GM21367 (cell line): ENCODE results near the gene GAB2.

Experiments used
- ATAC-seq: cut with Tn5 transposase; IDR thresholded peaks from one replicate; pipeline ENCODE4 v1.9.1; 2021; ENCODE audit not compliant: unreplicated experiment

The GAB2 gene

DNA sequence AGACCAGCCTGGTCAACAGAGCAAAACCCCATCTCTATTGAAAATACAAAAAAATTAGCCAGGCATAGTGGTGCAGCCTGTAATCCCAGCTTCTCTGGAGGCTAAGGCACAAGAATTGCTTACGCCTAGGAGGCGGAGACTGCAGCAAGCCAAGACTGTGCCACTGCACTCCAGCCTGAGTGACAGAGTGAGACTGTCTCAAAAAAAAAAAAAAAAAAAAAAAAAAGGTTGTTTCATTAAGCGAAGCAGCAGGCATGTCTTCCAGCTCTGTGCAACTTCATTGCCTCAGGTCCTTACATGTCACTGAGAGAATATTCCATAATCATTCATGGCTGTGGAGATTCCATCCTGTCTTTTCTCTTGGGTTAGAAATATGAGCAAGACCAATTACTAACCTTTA lies 16.9 kb downstream of the GAB2 start:
- ATAC-seq, result no peak

DNA sequence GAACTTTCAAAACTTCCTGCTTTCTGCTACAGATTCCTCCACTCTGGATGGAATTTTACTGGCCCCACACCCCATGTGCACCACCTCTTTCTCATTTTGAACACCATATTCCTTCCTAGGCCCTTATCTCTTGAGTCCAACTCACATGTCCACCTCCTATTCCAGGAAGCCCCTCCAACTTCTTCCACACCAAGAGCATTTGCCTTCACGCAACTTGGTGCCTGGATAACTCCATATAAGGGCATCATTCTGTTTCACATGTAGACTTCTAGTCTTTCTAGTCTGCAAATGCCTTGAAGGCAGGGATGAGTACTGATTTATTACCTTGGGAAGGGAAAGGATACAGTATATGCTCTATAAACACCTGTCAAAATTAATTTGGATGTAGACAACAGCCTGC lies 17.5 kb downstream of the GAB2 start:
- ATAC-seq, result no peak

- no peak for ATAC-seq
Observed at GRCh38 chr11:78399136-78399535, 18.5 kb downstream of the GAB2 start.

DNA sequence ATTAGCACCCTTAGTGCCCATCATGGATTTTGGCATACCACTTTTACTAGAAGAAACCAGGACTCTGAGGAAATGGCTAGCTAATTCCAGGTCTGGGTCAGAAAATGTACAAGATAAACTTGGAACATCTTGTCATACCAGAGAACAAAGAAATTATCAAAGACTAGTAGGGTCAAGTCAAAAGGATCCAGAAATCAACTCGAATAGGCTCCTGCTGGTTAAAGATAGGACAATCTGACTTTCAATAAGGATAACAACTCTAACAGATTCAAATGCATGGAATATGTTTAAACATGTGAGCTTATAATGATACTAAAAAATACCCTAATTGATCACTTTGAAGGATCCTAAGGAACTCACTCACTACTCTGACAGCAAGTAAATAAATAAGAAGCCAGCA lies 18.9 kb downstream of the GAB2 start:
- ATAC-seq, result no peak

DNA sequence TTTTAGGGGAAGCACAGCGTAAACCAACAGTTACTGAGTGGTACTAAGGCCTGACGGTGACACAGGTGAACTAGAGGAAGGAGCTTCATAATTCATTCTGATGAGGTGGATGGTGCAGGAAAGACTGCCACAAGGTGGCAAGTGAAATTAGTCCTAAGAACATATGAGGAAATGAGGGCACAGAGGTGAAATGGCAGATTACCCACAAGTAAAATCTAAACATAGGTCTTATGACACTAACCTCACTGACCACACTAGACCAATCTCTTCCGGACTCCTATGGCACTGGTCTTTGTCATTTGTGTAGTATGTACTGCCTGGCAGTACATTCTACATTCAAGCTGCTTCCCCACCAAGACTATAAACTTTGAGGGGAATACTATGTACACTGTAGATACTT lies 20.2 kb downstream of the GAB2 start:
- ATAC-seq, result peak; percentile 69

- no peak for ATAC-seq
Observed at GRCh38 chr11:78395597-78395996, 22.0 kb downstream of the GAB2 start.

DNA sequence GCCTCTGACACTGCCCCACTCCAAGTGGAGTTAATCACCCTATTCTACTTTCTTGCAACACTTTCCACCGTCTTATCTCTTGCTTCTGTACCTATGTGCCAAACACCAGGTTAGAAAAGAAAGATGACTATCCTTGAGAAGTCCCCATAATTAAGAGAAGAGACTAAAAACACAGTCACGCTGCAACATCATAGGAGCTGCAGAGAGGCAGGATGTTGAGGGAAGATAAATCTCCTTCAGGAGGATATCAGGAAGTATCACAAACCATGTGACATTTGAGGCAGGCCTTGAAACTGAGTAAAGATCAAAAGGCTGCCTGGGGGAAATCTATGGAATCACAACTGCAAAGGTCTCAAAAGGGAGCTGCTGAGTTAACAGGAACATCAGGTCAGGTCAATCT lies 24.8 kb downstream of the GAB2 start:
- no peak for ATAC-seq

GRCh38 chr11:78391424-78391823 lies 26.2 kb downstream of the GAB2 start:
- ATAC-seq, result no peak

DNA sequence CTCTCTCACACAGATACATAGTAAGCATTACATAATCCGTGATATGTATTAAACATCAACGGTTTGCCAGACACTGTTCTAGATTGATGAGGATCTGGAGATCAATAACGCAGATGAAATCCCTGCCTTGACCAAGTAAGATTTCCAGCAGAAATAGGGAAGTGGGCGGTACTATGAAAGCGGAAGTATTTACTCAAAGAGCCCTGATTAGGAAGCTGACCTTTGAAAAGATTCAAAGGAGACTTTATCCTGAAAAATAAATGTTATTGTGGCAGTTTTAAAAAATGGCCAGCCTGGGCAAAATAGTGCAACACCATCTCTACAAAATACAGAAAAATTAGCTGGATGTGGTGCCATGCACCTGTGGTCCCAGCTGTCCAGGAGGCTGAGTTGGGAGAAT lies 26.8 kb downstream of the GAB2 start:
- ATAC-seq, result no peak

GRCh38 chr11:78386215-78386941 lies 31.2 kb downstream of the GAB2 start:
- no peak for ATAC-seq

GRCh38 chr11:78385205-78385604 lies 32.4 kb downstream of the GAB2 start:
- no peak for ATAC-seq

- no peak for ATAC-seq
Observed at GRCh38 chr11:78384231-78384630, 33.4 kb downstream of the GAB2 start.

- no peak for ATAC-seq
Observed at GRCh38 chr11:78381865-78382264, 35.8 kb downstream of the GAB2 start.

- ATAC-seq, result no peak
Observed at GRCh38 chr11:78380615-78381051, 37.0 kb downstream of the GAB2 start.

DNA sequence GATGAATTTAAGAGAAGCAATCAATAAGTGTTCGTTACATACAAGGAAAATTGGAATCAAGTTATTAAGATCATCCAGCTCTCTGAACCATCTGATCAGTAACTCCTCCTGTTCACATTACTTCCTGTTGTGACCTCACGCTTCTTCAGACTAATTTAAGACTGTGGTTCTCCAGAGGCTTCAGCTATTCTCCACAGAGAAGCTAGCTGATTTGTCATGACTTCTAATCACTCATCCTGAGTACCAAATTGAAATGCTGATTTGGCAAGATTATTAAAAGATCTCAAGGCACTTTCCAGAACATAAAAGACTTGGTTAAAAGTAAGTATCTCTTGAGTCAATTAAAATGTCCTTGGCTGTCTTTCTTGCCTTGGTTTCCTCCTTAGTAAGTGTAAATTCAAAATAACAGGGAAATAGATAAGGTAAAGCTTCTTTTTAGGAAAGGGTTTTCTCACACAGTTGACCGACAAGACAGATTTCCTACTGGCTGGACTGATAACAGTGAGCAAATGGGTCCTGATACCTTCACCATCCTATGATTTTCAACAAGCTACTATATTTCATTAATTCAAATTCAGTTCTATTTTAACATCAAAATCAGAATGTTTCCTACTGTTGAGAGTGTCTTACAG lies 38.5 kb downstream of the GAB2 start:
- ATAC-seq, result no peak

- ATAC-seq, result no peak
Observed at GRCh38 chr11:78377625-78378418, 39.8 kb downstream of the GAB2 start.

DNA sequence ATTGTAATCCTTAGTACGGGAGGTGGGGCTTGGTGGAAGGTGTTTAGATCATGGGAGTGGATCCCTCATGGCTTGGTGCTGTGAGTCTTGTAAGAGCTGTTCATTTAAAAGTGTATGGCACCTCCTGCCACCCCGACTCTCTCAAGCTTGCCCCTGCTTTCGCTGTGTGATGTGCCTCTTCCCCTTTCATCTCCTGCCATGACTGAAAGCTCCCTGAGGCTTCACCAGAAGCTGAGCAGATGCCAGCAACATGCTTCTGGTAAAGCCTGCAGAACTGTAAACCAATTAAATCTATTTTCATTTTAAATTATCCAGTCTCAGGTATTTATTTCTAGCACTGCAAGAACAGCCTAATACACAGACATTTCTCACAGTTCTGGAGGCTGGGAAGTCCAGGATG lies 40.8 kb downstream of the GAB2 start:
- ATAC-seq, result no peak

DNA sequence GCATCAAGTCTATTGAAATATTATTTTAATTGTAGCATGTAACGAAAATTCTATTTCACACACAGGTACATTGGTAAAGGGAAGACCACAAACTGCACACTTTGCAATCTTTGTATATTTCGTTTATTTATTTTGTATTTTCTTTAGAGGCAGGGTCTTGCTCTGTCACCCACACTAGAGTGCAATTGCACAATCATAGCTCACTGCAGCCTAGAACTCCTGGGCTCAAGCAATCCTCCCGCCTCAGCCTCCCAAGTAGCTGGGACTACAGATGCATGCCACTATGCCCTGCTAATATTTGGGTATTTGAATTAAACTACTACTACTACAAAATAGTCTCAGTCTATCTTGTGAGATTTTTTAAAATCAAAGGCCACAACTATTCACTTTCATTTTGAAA lies 42.7 kb downstream of the GAB2 start:
- ATAC-seq, result no peak

GRCh38 chr11:78373689-78374088 lies 43.9 kb downstream of the GAB2 start:
- ATAC-seq, result no peak

DNA sequence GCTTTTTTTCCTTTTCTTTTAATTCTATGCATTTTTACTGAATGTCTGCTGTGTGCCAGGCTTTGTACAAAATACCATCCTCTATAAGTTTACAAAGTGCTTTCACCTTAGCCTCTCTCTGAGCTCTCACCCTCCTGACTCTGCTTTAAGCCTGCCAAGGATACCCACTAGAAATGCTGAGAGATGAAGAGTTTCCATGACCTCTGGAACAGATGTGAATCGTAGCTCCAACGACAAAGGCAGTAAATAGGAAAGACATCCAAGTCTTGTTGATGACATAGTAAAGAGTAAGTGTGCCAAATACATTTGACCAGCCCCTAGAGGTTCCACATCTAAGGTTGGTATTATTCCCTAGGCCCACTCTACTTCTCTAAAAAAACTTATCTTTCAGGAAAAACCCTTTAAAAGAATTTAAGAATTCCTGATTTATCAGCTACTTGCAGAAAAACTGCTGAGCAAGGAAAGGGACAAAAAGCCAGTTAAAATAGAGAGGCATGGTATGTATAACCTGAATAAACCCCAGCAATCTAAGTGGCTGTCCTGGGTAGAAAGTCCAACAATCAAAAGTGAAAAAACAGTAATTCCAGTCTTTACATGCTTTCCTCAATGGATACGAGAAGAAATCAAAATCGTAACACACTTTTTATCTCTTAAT lies 45.4 kb downstream of the GAB2 start:
- no peak for ATAC-seq

GRCh38 chr11:78371221-78371891 lies 46.3 kb downstream of the GAB2 start:
- ATAC-seq, result no peak
